Measurements from ENCODE around the gene BNIP5.

Gene BNIP5

GRCh38 chr6:36269834-36270705, 66.6 kb downstream of the BNIP5 start, which contains the start of gene PNPLA1:
Gene PNPLA1, plus strand, starts transcription at chr6:36270060. Its CDS starts 400 bp downstream, at chr6:36270460.
- DNase-seq (ENCODE audit: extremely low read depth in 1 of 2, low read depth in 1 of 2) = no peak

GRCh38 chr6:36268478-36269275, 68.0 kb downstream of the BNIP5 start:
- DNase-seq (ENCODE audit: extremely low read depth in 1 of 2, low read depth in 1 of 2) = no peak

GRCh38 chr6:36267731-36268477, 68.8 kb downstream of the BNIP5 start:
- no peak for DNase-seq (ENCODE audit: extremely low read depth in 1 of 2, low read depth in 1 of 2)

GRCh38 chr6:36266913-36267644, 69.6 kb downstream of the BNIP5 start:
- no peak for DNase-seq (ENCODE audit: extremely low read depth in 1 of 2, low read depth in 1 of 2)
